Stomach (tissue), 9 donors: ENCODE measurements around the gene SLC25A40. TPM values are rescaled to one million over a fixed set of nuclear protein-coding genes. Genes with fewer than 3 reads are reported as not detected.
"Not testable (repeated sequence)": the region's sequence is repeated elsewhere in the genome, so short reads cannot be mapped to it uniquely, and the experiment has no call there.

ENCODE experiments used
- DNase-seq, 2 donors: peaks; one replicate each; pipeline versions ENCODE4 v3.0.0 to v3.0.0-alpha.2; 2013 to 2019
- H3K27ac ChIP-seq, 5 donors: fragments of 200-600 bp in 4 of 5; sonication (generic) in 4 of 5; one replicate each; pipeline ENCODE4 v1.5.1; 2013 to 2019; ENCODE audit warnings: mild to moderate bottlenecking in 1 of 5, moderate library complexity in 1 of 5
- H3K27me3 ChIP-seq, 3 donors: fragments of 200-600 bp; sonication (generic); one replicate each; pipeline ENCODE4 v1.5.1; 2017 to 2019; ENCODE audit warnings: mixed run types in 1 of 3
- H3K36me3 ChIP-seq, 4 donors: fragments of 200-600 bp; sonication (generic); 1 replicate in 3 of 4; 2 replicates in 1 of 4; pipeline ENCODE4 v1.5.1; 2016 to 2019
- H3K4me1 ChIP-seq, 4 donors: fragments of 200-600 bp; sonication (generic); one replicate each; pipeline ENCODE4 v1.5.1; 2016 to 2019
- H3K4me3 ChIP-seq, 4 donors: fragments of 200-600 bp; sonication (generic) in 3 of 4; one replicate each; pipeline ENCODE4 v1.5.1; 2016 to 2019; ENCODE audit warnings: mild to moderate bottlenecking in 1 of 4
- H3K9me3 ChIP-seq, 4 donors: fragments of 200-600 bp; sonication (generic); one replicate each; pipeline ENCODE4 v1.5.1; 2016 to 2019
- EP300 ChIP-seq: sonication (generic); formaldehyde crosslinking; IDR thresholded peaks from one replicate; pipeline ENCODE4 v1.6.1; 2017; ENCODE audit warnings: antibody characterized with exemption
- POLR2A ChIP-seq, 4 donors: fragments of 450-650 bp; IDR thresholded peaks; one replicate each; pipeline ENCODE4 v1.6.1; 2016; ENCODE audit warnings: antibody characterized with exemption in 4 of 4, control low read depth in 2 of 4, mild to moderate bottlenecking in 1 of 4, moderate library complexity in 1 of 4
- POLR2AphosphoS5 ChIP-seq, 3 donors: sonication (generic); formaldehyde crosslinking; IDR thresholded peaks; one replicate each; pipeline ENCODE4 v1.6.1; 2016; ENCODE audit warnings: antibody characterized with exemption in 3 of 3
- WGBS, 5 donors: extraction: QIAGEN DNeasy Blood & Tissue Kit in 3 of 5; methylation state at CpG; one replicate each; pipeline versions ENCODE4 v1.1.5 to v1.1.7; 2013 to 2018; 5-methylcytosine and 5-hydroxymethylcytosine counted together
- intact Hi-C: fragments of 100-400 bp; cut with DNase I; formaldehyde crosslinking; loops from one replicate; pipeline ENCODE4 v1.15.1; 2023; ENCODE audit warnings: low total_unique reads
- polyA plus RNA-seq, 3 donors: library from polyadenylated mRNA; stranded (reverse); fragments of 200-250 nt; gene quantifications; one replicate each; pipeline ENCODE4 v1.2.3, GENCODE V29; 2013
- total RNA-seq, 5 donors: library from RNA; depleted of rRNA; stranded (reverse); fragments of >200 nt; gene quantifications; one replicate each; pipeline versions ENCODE4 v1.1.0 to v1.2.3, GENCODE V29; 2014 to 2016
- TF ChIP-seq, protein P1 (sequence below), 7 experiments: fragments of 450-650 bp in 4 of 7; fragments of 200-600 bp in 3 of 7; sonication (generic) in 3 of 7; IDR thresholded peaks; one replicate each; pipeline ENCODE4 v1.5.1; 2016 to 2019; ENCODE audit warnings: antibody characterized with exemption in 7 of 7, control low read depth in 2 of 7, mild to moderate bottlenecking in 1 of 7
- donor health status: healthy with polysubstance abuse.
- donor health status: Bipolar disorder and iron deficiency.
- donor health status: healthy.

The SLC25A40 gene
- total and polyA plus RNA-seq, 8 donors, result 3.5 to 22.0 (median 8.1) TPM; not detected in 1

DNA sequence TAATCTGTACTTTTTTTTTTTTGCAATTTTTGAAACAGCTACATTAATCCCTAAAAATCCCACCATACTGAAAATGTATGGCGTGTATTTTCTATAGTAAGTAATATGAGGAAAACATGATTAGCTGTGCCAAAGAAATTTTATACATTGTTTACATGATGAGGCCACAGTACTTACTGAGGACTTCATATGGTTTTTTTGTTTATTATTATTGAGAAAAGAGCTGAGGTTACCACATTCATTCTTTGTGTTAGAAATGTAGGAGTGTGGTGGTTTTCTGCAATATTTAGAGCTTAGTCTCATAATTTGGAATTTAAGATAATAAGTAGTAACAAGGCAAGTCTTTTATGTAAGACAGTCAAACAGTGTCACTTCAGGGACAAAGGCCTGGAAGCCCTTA lies 45.1 kb downstream of the SLC25A40 start:
- H3K27me3 ChIP-seq, result no peaks in the 10 kb centered on the region
- H3K9me3 ChIP-seq, result peaks cover 0 to 4% (median 1%) of the 10 kb centered on the region in 4 donors
- H3K4me1 ChIP-seq, result no peaks in the 10 kb centered on the region
- H3K36me3 ChIP-seq, result peaks cover 0 to 10% (median 0%) of the 10 kb centered on the region in 4 donors
- intact Hi-C loops, result no loop called here
- H3K4me3 ChIP-seq, result no peak overlapping the region
- TF ChIP-seq POLR2A (IDR thresholded peaks at IDR 0.05), result no peak
- TF ChIP-seq, protein P1, sequence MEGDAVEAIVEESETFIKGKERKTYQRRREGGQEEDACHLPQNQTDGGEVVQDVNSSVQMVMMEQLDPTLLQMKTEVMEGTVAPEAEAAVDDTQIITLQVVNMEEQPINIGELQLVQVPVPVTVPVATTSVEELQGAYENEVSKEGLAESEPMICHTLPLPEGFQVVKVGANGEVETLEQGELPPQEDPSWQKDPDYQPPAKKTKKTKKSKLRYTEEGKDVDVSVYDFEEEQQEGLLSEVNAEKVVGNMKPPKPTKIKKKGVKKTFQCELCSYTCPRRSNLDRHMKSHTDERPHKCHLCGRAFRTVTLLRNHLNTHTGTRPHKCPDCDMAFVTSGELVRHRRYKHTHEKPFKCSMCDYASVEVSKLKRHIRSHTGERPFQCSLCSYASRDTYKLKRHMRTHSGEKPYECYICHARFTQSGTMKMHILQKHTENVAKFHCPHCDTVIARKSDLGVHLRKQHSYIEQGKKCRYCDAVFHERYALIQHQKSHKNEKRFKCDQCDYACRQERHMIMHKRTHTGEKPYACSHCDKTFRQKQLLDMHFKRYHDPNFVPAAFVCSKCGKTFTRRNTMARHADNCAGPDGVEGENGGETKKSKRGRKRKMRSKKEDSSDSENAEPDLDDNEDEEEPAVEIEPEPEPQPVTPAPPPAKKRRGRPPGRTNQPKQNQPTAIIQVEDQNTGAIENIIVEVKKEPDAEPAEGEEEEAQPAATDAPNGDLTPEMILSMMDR (IDR thresholded peaks at IDR 0.05), result no peak
- TF ChIP-seq POLR2AphosphoS5 (IDR thresholded peaks at IDR 0.05), result no peak
- TF ChIP-seq EP300, result no peak
- H3K27ac ChIP-seq, result no peak overlapping the region
- 94 to 98% (median 95%) methylated on average over 1 of the region's 1 CpG for WGBS, 5 donors
- no peak for DNase-seq

DNA sequence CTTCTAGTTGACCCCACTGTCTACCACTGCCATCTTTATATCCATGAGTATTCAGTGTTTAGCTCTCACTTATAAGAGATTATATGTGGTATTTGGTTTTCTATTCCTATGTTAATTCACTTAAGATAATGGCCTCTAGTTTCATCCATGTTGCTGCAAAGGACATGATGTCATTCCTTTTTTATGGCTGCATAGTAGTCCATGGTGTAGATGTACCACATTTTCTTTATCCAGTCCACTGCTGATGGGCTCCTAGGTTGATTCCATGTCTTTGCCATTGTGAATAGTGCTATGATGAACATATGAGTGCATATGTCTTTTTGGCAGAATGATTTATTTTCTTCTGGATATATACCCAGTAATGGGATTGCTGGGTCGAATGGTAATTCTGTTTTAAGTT lies 47.8 kb downstream of the SLC25A40 start:
- H3K27me3 ChIP-seq, DNase-seq, H3K4me1 ChIP-seq, H3K4me3 ChIP-seq, H3K27ac ChIP-seq, intact Hi-C loops: not testable (repeated sequence)
- 83 to 93% (median 93%) methylated on average over 1 of the region's 1 CpG for WGBS, 5 donors
- peaks cover 0 to 14% (median 14%) of the 10 kb centered on the region in 4 donors for H3K9me3 ChIP-seq
- peaks cover 0 to 10% (median 0%) of the 10 kb centered on the region in 4 donors for H3K36me3 ChIP-seq

DNA sequence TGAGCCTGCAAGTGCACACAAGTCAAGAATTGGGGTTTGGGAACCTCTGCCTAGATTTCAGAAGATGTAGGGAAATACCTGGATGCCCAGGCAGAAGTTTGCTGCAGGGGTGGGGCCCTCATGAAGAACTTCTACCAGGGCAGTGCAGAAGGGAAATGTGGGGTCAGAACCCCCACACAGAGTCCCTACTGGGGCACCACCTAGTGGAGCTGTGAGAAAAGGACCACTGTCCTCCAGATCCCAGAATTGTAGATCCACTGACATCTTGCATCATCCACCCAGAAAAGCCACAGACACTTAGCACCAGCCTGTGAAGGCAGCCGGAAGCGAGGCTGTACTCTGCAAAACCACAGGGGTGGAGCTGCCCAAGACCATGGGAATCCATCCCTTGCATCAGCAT lies 50.8 kb downstream of the SLC25A40 start:
- WGBS, 5 donors, result 74 to 96% (median 95%) methylated on average over 2 of the region's 2 CpGs
- intact Hi-C loops, result not testable (repeated sequence)

DNA sequence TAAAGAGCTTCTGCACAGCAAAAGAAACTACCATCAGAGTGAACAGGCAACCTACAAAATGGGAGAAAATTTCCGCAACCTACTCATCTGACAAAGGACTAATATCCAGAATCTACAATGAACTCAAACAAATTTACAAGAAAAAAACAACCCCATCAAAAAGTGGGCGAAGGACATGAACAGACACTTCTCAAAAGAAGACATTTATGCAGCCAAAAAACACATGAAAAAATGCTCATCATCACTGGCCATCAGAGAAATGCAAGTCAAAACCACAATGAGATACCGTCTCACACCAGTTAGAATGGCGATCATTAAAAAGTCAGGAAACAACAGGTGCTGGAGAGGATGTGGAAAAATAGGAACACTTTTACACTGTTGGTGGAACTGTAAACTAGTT lies 54.1 kb downstream of the SLC25A40 start:
- DNase-seq, H3K4me1 ChIP-seq, H3K27ac ChIP-seq, intact Hi-C loops, H3K27me3 ChIP-seq, H3K36me3 ChIP-seq, H3K4me3 ChIP-seq: not testable (repeated sequence)
- H3K9me3 ChIP-seq, result peaks cover 0 to 14% (median 12%) of the 10 kb centered on the region in 4 donors
- WGBS, 5 donors, result 90 to 100% (median 93%) methylated on average over 2 to 3 of the region's 4 CpGs

More for the DNA sequence above, 50.8 kb downstream of the SLC25A40 start:
- H3K36me3 ChIP-seq, H3K4me1 ChIP-seq, H3K27me3 ChIP-seq, H3K27ac ChIP-seq, DNase-seq, H3K4me3 ChIP-seq: not testable (repeated sequence)
- H3K9me3 ChIP-seq, result peaks cover 0 to 14% (median 14%) of the 10 kb centered on the region in 4 donors

DNA sequence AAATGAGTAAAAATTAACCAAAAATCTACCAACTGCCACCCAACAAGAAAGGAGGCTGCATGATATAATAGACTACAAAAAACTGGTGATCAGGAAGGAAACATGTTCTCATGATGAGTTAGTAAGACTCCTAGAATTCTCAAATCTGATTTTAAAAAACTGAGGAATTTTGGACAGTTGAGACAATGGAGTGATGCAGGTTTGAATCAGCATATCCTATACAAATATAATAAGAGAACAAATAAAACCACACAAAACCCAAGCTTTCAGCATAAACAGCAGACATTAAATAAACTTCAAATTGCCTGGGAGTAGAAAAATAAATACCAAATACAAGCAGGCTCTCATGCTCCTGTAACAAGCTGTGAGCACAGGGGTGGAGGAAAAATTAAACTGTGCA lies 57.8 kb downstream of the SLC25A40 start:
- Histone ChIP-seq H3K27me3 (no peaks in the 10 kb centered on the region), H3K9me3 (no peaks in the 10 kb centered on the region), H3K4me3 (no peak overlapping the region), H3K4me1 (no peaks in the 10 kb centered on the region), H3K36me3 (no peaks in the 10 kb centered on the region), H3K27ac (no peak overlapping the region)
- TF ChIP-seq POLR2A (IDR thresholded peaks at IDR 0.05), result no peak
- TF ChIP-seq EP300, result no peak
- TF ChIP-seq POLR2AphosphoS5 (IDR thresholded peaks at IDR 0.05), result no peak
- TF ChIP-seq, protein P1 (IDR thresholded peaks at IDR 0.05), result no peak
- intact Hi-C loops, result no loop called here
- DNase-seq, result no peak

DNA sequence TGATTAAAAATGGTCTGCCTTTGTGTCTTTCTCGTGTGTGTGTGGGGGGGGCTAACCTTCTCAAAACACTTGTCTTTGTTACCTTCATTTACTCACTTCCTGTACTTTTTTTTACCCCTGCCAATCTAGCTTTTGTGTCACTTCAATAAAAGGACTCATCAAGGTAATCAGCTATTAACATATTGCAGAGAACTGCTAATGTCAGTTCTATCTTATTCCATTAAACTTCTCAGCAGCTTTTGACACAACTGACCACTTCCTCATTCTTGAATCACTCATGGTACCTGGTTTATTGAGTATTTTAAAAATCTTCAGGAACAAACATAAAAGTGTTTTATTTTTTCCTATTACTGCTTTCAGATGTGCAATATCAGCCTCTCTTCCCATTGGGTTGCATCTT lies 59.8 kb downstream of the SLC25A40 start:
- Histone ChIP-seq H3K27me3 (no peaks in the 10 kb centered on the region), H3K36me3 (no peaks in the 10 kb centered on the region), H3K4me3 (no peak overlapping the region), H3K9me3 (no peaks in the 10 kb centered on the region), H3K27ac (no peak overlapping the region), H3K4me1 (no peaks in the 10 kb centered on the region)
- DNase-seq, result no peak
- 38 to 67% (median 58%) methylated on average over 1 of the region's 1 CpG for WGBS, 5 donors
- intact Hi-C loops, result no loop called here
- TF ChIP-seq POLR2A (IDR thresholded peaks at IDR 0.05), result no peak
- TF ChIP-seq POLR2AphosphoS5 (IDR thresholded peaks at IDR 0.05), result no peak
- TF ChIP-seq, protein P1 (IDR thresholded peaks at IDR 0.05), result no peak
- no peak for TF ChIP-seq EP300
